ENCODE results near the gene ZNF41.
"Not testable (repeated sequence)": the region's sequence is repeated elsewhere in the genome, so short reads cannot be mapped to it uniquely, and the experiment has no call there.

Gene ZNF41

DNA sequence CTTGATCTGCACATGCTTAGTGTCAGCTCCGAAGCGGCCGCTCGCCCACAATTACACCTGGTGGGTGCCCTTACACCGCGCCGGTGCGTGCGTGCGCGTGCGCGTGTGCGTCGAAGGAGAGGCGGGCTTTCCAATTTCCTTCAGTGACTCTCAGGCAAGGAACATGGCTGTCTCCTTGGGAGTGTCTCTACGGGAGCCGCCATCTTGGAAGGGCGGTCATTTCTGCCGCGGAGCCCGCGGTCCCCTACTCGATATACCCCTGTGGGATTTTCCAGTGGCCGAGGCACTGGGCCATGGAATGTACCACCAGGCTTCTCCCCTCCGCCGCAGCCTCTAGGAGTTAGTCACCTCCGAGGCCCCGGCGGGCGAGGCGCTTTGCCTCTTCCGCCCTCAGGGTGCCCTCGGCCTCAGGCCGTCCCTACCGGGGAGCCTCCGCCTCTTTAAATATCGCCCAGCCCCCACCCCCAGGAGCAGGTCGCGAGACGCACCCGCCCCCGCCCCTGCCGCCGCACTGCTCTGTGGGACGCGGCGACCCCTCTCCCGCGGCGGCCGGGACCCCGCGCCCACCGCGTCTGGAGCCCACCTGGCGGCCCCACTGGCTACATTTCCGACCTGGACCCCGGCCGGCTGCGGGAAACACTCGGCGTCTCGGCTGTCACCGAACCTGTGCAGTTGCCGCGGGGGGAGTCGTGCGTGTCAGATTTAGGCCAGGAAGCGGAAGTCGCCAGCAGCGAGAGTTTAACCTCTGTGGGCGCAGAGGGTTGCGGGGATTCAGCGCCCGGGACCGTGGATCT, at the start of gene ZNF41:
TSS of gene ZNF41 (minus strand) at position 711 of the 794 bp plus-strand sequence. CDS start 15,741 bp downstream, outside the sequence.
- DNase-seq = peak; percentile 82

- no peak for DNase-seq
These were observed 47.0 kb upstream of the ZNF41 start for GRCh38 chrX:47530049-47530448.

DNA sequence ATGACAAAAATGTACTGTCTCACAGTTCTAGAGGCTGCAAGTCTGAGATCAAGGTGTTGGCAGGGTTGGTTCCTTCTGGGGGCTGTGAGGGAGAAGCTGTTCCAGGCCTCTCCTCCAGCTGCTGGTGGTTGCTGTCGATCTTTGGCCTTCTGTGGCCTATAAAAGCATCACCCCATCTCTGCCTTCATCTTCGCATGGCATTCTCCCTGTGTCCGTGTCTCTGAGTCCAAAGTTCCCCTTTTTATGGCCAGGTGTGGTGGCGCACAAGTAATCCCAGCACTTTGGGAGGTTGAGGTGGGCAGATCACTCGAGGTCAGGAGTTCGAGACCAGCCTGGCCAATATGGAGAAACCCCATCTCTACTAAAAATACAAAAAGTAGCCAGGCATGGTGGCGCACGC, 46.5 kb upstream of the ZNF41 start:
- no peak for DNase-seq

GRCh38 chrX:47523713-47524166, 40.7 kb upstream of the ZNF41 start:
- DNase-seq = no peak

GRCh38 chrX:47523297-47523696, 40.3 kb upstream of the ZNF41 start:
- peak; percentile 68 for DNase-seq

DNA sequence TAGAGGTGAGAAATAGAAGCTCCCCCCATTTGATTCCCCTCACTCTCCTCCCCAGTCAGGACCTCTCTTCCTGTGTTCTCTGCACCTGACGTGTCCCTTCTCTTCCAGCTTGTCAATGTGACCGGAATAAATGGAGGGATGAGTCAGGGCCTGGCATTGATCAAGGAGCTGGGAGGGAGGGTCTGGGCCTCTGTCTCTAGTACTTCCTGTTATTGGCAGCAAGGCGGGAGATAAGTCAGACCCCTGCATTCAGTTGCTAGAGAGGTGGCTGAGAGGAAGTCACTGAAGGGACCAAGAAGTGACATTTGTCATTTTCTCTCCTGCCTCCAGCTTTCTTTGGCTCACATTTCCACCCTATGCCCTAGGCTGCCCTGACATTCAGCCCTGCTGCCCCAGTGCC, 35.1 kb upstream of the ZNF41 start:
- DNase-seq = no peak

GRCh38 chrX:47515941-47516665, 33.1 kb upstream of the ZNF41 start:
- peak; percentile 56 for DNase-seq

DNA sequence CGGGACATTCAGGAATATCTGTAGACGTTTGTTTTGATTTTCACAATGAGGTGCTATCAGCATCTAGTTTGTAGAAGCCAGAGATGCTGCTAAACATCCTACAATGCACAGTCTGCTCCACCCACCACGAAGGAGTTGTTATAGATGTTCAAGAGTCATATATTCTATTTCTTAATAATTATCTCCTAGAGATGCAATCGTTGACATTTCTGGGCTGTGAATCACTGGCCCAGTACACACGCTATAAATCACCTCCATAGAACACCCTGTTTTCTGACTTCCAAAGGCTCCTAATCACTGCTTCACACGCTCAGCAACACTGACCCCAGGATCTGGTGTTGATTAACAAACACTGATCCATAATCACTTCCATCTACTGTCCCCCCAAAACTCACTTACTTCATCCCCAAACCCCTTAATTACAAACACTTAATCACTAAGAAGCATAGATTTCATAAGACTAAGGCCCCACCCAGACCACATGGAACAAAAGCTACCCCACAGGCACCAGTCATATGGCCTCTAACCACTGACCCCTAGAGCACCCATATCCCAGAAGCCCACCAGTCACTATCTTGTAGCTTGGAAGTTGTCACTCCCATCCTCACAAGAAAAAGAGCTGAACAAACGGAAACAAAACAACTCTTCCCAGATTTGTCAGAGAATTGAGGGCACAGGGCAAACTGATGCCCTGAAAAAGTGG, 31.7 kb upstream of the ZNF41 start:
- DNase-seq = peak; percentile 73

GRCh38 chrX:47513034-47513965, 30.3 kb upstream of the ZNF41 start:
- not testable (repeated sequence) for DNase-seq

- DNase-seq = not testable (repeated sequence)
These were observed 29.4 kb upstream of the ZNF41 start for GRCh38 chrX:47512383-47512782.

DNA sequence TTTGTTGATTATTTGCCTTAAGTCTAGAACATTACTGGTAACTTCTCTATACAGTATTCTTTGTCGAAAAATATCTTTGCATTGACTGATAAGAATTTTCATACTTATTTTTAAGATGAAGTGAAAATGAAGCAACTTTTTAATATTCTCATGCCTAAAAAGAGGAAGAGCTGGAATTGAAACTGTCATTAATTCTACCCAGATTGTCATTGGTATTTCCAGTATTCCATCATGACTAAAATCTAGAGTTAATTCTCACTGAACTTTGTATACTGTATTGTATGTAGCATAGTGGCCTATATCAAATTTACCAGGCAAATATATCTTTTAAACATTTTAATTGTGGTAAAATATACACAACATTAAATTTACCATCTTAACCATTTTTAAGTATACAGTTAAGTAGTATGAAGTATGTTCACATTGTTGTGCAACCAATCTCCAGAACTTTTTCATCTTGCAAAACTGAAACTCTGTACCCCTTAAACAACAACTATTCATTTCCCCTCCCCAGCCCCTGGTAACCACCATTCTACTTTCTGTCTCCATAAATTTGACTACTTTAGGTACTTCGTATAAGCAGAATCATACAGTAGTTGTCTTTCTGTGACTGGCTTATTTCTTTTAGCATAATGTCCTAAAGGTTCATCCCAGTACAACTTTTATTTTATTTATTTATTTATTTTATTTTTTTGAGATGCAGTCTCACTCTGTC, 24.3 kb upstream of the ZNF41 start:
- DNase-seq = no peak

DNA sequence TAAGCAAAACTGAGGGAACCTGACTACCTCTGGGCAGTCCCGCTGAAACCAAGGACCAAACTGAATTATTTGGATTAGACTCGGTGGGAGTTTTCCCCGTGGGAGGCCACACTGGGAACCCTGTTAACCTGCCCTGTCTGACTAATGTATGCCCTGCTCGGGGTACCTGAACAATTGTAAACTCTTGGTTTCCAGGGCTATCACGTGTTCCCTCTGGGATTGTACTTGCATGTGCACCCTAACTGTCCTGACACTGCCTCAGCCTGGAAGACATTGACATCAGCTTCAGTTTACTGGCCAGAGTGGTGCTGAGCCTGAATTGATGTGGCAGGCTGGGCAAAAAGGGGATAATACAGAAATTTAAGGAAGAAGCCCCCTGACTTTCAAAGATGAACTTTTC, 20.1 kb upstream of the ZNF41 start:
- DNase-seq = no peak

DNA sequence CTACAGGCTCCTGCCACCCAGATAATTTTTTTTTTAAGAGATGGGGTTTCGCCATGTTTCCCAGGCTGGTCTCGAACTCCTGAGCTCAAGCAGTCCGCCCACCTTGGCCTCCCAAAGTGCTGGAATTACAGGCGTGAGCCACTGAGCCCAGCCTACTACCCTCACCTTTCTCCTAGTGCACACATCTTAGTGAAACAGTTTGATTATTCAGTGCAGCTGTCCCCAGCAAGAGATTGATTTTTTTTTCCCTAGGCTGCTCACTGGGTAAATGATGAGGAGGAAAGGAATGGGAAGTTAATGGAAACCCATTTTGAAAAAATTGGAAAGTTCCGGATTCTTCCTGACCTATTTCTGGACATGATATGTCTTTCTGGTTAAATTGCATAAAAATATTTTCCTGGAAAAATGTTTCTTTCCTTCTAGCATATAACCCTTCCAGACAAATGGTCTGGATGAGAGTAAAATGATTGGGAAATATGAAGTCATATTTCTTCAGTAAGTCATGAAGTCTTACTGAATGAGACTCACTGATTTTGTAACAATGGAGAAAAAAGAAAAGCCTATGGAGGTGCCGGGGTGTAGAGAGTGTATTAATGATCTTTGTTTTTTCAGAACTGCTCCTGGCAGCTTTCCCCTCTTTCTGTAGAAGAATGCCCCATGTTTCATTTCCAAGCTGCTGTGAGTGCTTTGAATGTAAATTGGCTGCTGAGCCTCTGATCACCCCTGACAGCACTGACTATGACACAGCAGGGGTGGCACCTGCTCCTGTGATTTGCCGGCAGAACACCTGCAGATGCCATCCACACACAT, 19.5 kb upstream of the ZNF41 start:
- peak; percentile 67 for DNase-seq

DNA sequence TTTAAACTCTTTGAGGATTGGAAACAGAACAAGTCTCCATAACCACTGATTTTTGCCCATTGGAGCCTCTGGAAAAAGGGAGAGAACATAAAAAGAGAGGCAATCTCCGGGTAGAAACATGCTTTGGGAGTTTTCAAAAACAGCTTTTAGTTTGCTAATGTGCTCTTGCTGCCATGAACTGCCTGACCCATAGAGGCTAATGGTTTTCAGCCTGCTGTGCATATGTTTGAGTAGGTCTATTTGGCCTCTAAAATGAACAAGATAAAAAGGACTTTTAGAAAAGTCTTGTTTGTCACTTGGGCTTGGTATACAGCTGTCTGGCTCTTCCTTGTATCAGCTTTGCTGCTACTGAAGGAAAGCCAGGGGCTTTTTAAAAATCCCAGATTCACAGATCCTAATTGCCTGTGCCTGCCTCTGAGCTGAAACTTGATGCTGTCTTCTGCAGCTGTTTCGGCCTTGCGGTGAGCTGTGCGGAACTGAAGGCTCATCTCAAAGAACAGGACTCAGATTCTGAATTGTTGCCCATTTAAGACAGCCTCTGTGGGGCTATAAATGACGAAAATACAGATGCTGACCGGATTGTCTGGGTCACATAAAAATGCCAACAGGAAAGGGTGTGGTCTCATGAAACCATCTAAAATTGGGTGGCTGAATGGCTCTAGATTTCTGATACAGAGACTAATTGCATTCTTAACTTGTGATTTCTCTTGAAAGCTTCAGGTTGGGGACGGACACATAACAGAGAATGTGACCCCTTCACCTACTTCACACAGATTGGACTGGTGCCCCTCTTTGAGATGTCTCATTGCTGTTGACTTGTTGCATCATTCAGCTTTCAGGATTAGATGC, 18.4 kb upstream of the ZNF41 start:
- peak; percentile 45 for DNase-seq

- no peak for DNase-seq
These were observed 17.5 kb upstream of the ZNF41 start for GRCh38 chrX:47500554-47500953.

- no peak for DNase-seq
These were observed 16.3 kb upstream of the ZNF41 start for GRCh38 chrX:47499293-47499692.

DNA sequence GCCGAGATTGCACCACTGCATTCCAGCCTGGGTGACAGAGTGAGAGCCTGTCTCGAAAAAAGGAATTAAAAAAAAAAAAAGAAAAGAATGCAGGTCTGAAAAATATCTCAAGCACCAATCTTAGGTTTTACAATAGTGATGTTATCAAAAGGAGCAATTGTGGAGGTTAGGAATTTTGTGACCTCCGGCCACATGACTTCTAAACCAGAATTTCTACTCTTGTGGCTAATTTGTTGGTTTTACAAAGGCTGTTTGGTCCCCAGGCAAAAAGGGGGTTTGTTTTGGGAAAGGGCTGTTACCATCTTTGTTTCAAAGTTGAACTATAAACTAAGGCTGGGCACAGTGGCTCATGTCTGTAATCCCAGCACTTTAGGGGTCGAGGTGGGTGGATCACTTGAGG, 15.4 kb upstream of the ZNF41 start:
- DNase-seq = no peak

GRCh38 chrX:47497271-47497888, 14.4 kb upstream of the ZNF41 start:
- DNase-seq = peak; percentile 28

DNA sequence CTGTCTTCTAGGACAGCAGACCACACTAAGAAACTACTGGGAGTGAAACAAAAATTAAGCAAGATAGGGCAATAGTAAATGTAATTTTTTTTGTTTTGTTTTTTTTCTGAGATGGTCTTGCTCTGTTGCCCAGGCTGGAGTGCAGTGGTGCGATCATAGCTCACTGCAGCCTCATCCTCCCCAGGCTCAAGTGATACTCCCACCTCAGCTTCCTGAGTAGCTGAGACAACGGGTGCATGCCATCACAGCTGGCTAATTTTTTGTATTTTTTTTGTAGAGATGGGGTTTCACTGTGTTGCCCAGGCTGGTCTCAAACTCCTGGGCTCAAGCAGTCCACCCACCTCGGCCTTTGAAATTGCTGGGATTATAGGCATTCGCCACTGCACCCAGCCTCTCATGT, 9.1 kb upstream of the ZNF41 start:
- DNase-seq = not testable (repeated sequence)
